HepG2 (cell line): ENCODE measurements around the gene RAB9A. TPM values are rescaled to one million over a fixed set of nuclear protein-coding genes. Genes with fewer than 3 reads are reported as not detected.

Experiments
- ATAC-seq: fragments of 200-7000 bp; cut with Tn5 transposase; 3 replicates; pipeline ENCODE4 v1.9.1; 2020; ENCODE audit warnings: mild to moderate bottlenecking, moderate library complexity
- BruUV-seq: library from RNA; stranded (reverse); fragments of 400-500 nt; replicated peaks from 2 replicates; lab custom pipeline; 2021; lab: Mats Ljungman, UMichigan
- CTCF ChIA-PET: fragments of 300-600 bp; formaldehyde crosslinking; extraction: SDS; loops from one replicate; lab custom pipeline; 2021; ENCODE audit warnings: low total read pairs, inconsistent platforms, low intra/inter-chr PET ratio; lab: Yijun Ruan, JAX
- POLR2A ChIA-PET: fragments of 350-600 bp; sonication (Branson Sonifier 250); formaldehyde crosslinking; loops from one replicate; lab custom pipeline; 2020; ENCODE audit warnings: antibody characterized with exemption, inconsistent platforms; lab: Yijun Ruan, JAX
- DNase-seq: peaks from one replicate; pipeline ENCODE4 v3.0.0-alpha.2; 2015; ENCODE audit warnings: low spot score
- FAIRE-seq: peaks from 3 replicates; lab custom pipeline; 2011; peaks lifted over from hg19 to GRCh38; lab: Jason Lieb, UNC
- H2AFZ ChIP-seq: one replicate; pipeline ENCODE4 v1.6.1; 2011; ENCODE audit warnings: low read length, inconsistent platforms
- H3K27ac ChIP-seq: fragments of 300-600 bp; 3 replicates; pipeline ENCODE4 v1.8.0; 2011; ENCODE audit warnings: mixed run types, mild to moderate bottlenecking, mixed read lengths, low read length, inconsistent platforms; ENCODE audit not compliant: insufficient read depth; ENCODE audit errors: extremely low read length
- H3K27me3 ChIP-seq, 2 experiments: fragments of 200-600 bp in 1 of 2; 2 replicates in 1 of 2; 3 replicates in 1 of 2; pipeline versions ENCODE4 v1.6.0 to v1.8.0; 2011; ENCODE audit warnings: low read length in 2 of 2, mild to moderate bottlenecking in 2 of 2, moderate library complexity in 2 of 2, inconsistent platforms in 1 of 2; ENCODE audit not compliant: insufficient read depth in 2 of 2, control insufficient read depth in 1 of 2
- H3K36me3 ChIP-seq, 2 experiments: fragments of 200-600 bp in 1 of 2; replicated peaks in 1 of 2; 2 replicates in 1 of 2; 3 replicates in 1 of 2; pipeline versions ENCODE4 v1.5.1 to v1.8.0; 2011; ENCODE audit warnings: low read length in 2 of 2, inconsistent platforms in 1 of 2; ENCODE audit not compliant: insufficient read depth in 2 of 2, control insufficient read depth in 1 of 2
- H3K4me1 ChIP-seq: 2 replicates; pipeline ENCODE4 v1.5.1; 2012; ENCODE audit warnings: low read length, inconsistent platforms; ENCODE audit not compliant: insufficient read depth
- H3K4me2 ChIP-seq: 2 replicates; pipeline ENCODE4 v1.6.0; 2011; ENCODE audit warnings: low read depth, low read length, inconsistent platforms
- H3K4me3 ChIP-seq, 3 experiments: fragments of 200-600 bp in 1 of 3; sonication (generic), shearing (Covaris generic) in 1 of 3; replicated peaks in 1 of 3; 2 replicates each; pipeline ENCODE4 v1.5.1; 2011 to 2016; ENCODE audit warnings: low read length in 3 of 3, inconsistent platforms in 2 of 3, low read depth in 2 of 3, mild to moderate bottlenecking in 2 of 3, control low read depth in 1 of 3, mixed read lengths in 1 of 3; ENCODE audit not compliant: insufficient read depth in 1 of 3
- H3K79me2 ChIP-seq: one replicate; pipeline ENCODE4 v1.6.1; 2011; ENCODE audit warnings: low read length, inconsistent platforms; ENCODE audit not compliant: insufficient read depth
- H3K9ac ChIP-seq: 2 replicates; pipeline ENCODE4 v1.6.0; 2011; ENCODE audit warnings: mild to moderate bottlenecking, low read depth, low read length, inconsistent platforms; ENCODE audit not compliant: insufficient read depth
- H3K9me3 ChIP-seq: 2 replicates; pipeline ENCODE4 v1.5.1; 2012; ENCODE audit warnings: mild to moderate bottlenecking, low read length
- H4K20me1 ChIP-seq: 2 replicates; pipeline ENCODE4 v1.6.0; 2011; ENCODE audit warnings: inconsistent platforms, mild to moderate bottlenecking, low read length, moderate library complexity; ENCODE audit not compliant: insufficient read depth
- HNRNPK ChIP-seq: fragments of 200-400 bp; formaldehyde crosslinking; IDR thresholded peaks from 2 replicates; pipeline ENCODE4 v1.6.1; 2018; ENCODE audit warnings: low read length, low read depth, moderate library complexity, mild to moderate bottlenecking; ENCODE audit not compliant: poor library complexity, severe bottlenecking
- JARID2 ChIP-seq: sonication (generic); formaldehyde crosslinking; IDR thresholded peaks from 2 replicates; pipeline ENCODE4 v1.8.1; 2023; ENCODE audit warnings: missing genetic modification reagents, inconsistent platforms; ENCODE audit not compliant: insufficient replicate concordance
- KIAA2018 ChIP-seq: sonication (generic); formaldehyde crosslinking; IDR thresholded peaks from 2 replicates; pipeline ENCODE4 v1.5.0; 2020; ENCODE audit warnings: mild to moderate bottlenecking, missing genetic modification reagents, borderline replicate concordance
- KMT2A ChIP-seq: sonication (generic); formaldehyde crosslinking; IDR thresholded peaks from 2 replicates; pipeline ENCODE4 v1.4.0; 2020; ENCODE audit warnings: missing genetic modification reagents
- NFKBIZ ChIP-seq: IDR thresholded peaks from 2 replicates; pipeline ENCODE4 v1.6.1; 2018; ENCODE audit warnings: missing genetic modification reagents, missing compliant biosample characterization
- SIX1 ChIP-seq: sonication (generic); formaldehyde crosslinking; IDR thresholded peaks from 2 replicates; pipeline ENCODE4 v1.4.0; 2020; ENCODE audit warnings: missing genetic modification reagents, borderline replicate concordance
- SP1 ChIP-seq, 2 experiments: fragments of 450-650 bp in 1 of 2; sonication (generic) in 1 of 2; formaldehyde crosslinking in 1 of 2; IDR thresholded peaks; 2 replicates each; pipeline versions ENCODE4 v1.4.0 to v1.6.1; 2016 to 2020; ENCODE audit warnings: missing genetic modification reagents in 1 of 2
- SRF ChIP-seq: IDR thresholded peaks from 2 replicates; pipeline ENCODE4 v1.6.1; 2011; ENCODE audit warnings: mild to moderate bottlenecking, low read depth, low read length, moderate library complexity
- ZFP90 ChIP-seq: sonication (generic); formaldehyde crosslinking; IDR thresholded peaks from 2 replicates; pipeline ENCODE4 v1.8.0; 2022; ENCODE audit warnings: missing genetic modification reagents, mild to moderate bottlenecking, inconsistent platforms, borderline replicate concordance
- ZMYM3 ChIP-seq: sonication (generic); formaldehyde crosslinking; IDR thresholded peaks from 2 replicates; pipeline ENCODE4 v1.5.1; 2020; ENCODE audit warnings: mild to moderate bottlenecking, missing genetic modification reagents
- ZNF230 ChIP-seq: sonication (generic); formaldehyde crosslinking; IDR thresholded peaks from 2 replicates; pipeline ENCODE4 v1.4.0; 2020; ENCODE audit warnings: mild to moderate bottlenecking, missing genetic modification reagents
- ZNF543 ChIP-seq: sonication (generic); formaldehyde crosslinking; IDR thresholded peaks from 2 replicates; pipeline ENCODE4 v1.4.0; 2020; ENCODE audit warnings: mild to moderate bottlenecking, missing genetic modification reagents
- ZNF563 ChIP-seq: sonication (generic); formaldehyde crosslinking; IDR thresholded peaks from 2 replicates; pipeline ENCODE4 v1.8.0; 2022; ENCODE audit warnings: mild to moderate bottlenecking, moderate library complexity, missing genetic modification reagents
- WGBS: methylation state at CpG from one replicate; pipeline ENCODE4 v1.1.6; 2017; ENCODE audit warnings: low lambda C conversion rate; 5-methylcytosine and 5-hydroxymethylcytosine counted together
- in situ Hi-C: cut with HindIII; loops from 2 replicates; pipeline ENCODE4 v1.10.0; 2017; ENCODE audit warnings: low pct_unique_long_range_greater_than_20kb; ENCODE audit not compliant: extremely low pct_ligation_motif_present
- intact Hi-C: fragments of 100-400 bp; cut with micrococcal nuclease; formaldehyde crosslinking; loops from one replicate; pipeline ENCODE4 v1.10.0; 2022; ENCODE audit not compliant: unreplicated experiment
- polyA plus RNA-seq, 8 experiments: library from polyadenylated mRNA; depleted of rRNA in 3 of 8; stranded (reverse) in 7 of 8; unstranded in 1 of 8; fragments of >200 nt; fragmentation: Illumina TruSeq in 4 of 8; extraction: Trizol in 4 of 8; gene quantifications; 2 replicates each; pipeline versions ENCODE4 v1.2.1 to v1.2.3, GENCODE V29; 2011 to 2016; ENCODE audit warnings: low read depth in 4 of 8, missing spikeins in 1 of 8, mixed read lengths in 1 of 8; ENCODE audit not compliant: insufficient read depth in 1 of 8
- total RNA-seq, 5 experiments: library from RNA; depleted of rRNA; stranded (reverse); fragments of >200 nt; fragmentation: Illumina TruSeq; extraction: Trizol; gene quantifications; 2 replicates each; pipeline ENCODE4 v1.2.3, GENCODE V29; 2016; ENCODE audit warnings: low read depth in 1 of 5
- TF ChIP-seq, protein P1 (sequence below): sonication (generic); formaldehyde crosslinking; IDR thresholded peaks from 2 replicates; pipeline ENCODE4; 2020; ENCODE audit warnings: missing genetic modification reagents, mild to moderate bottlenecking, borderline replicate concordance

Gene RAB9A
- total and polyA plus RNA-seq, 2 of the 13 experiments (the other 11 are each of a cell fraction or from before 2014, with no cell fraction given) = 10.5 to 23.1 TPM

- no peaks in the 10 kb centered on the region for H3K4me1 ChIP-seq
- no peak for ATAC-seq
- H2AFZ ChIP-seq = no peak overlapping the region
- no peak overlapping the region for H3K27ac ChIP-seq
- intact Hi-C loops (no loop called here), in situ Hi-C loops (no loop called here)
- H3K27me3 ChIP-seq = no peaks in the 10 kb centered on the region
- WGBS = 93% methylated on average over 3 of the region's 3 CpGs
- peak; percentile 20 for DNase-seq
- peaks cover 1 to 5% of the 10 kb centered on the region in 2 experiments; a peak in 1 of 5 replicates for H3K36me3 ChIP-seq
- H3K4me3 ChIP-seq = no peak overlapping the region
- H3K9ac ChIP-seq = no peak overlapping the region
- CTCF ChIA-PET = no interaction called here
- H4K20me1 ChIP-seq = no peaks in the 10 kb centered on the region
- no peak overlapping the region for H3K4me2 ChIP-seq
- no peak for FAIRE-seq
- no peaks in the 10 kb centered on the region for H3K79me2 ChIP-seq
- BruUV-seq = no TSS peak
- H3K9me3 ChIP-seq = no peaks in the 10 kb centered on the region
- POLR2A ChIA-PET = no interaction called here
- no peak for TF ChIP-seq KIAA2018
- no peak for TF ChIP-seq NFKBIZ (CRISPR knock-in tag)
- TF ChIP-seq SRF = no peak
- TF ChIP-seq SIX1 (CRISPR knock-in tag) = no peak
- TF ChIP-seq JARID2 (CRISPR knock-in tag) = no peak
- TF ChIP-seq, protein P1, sequence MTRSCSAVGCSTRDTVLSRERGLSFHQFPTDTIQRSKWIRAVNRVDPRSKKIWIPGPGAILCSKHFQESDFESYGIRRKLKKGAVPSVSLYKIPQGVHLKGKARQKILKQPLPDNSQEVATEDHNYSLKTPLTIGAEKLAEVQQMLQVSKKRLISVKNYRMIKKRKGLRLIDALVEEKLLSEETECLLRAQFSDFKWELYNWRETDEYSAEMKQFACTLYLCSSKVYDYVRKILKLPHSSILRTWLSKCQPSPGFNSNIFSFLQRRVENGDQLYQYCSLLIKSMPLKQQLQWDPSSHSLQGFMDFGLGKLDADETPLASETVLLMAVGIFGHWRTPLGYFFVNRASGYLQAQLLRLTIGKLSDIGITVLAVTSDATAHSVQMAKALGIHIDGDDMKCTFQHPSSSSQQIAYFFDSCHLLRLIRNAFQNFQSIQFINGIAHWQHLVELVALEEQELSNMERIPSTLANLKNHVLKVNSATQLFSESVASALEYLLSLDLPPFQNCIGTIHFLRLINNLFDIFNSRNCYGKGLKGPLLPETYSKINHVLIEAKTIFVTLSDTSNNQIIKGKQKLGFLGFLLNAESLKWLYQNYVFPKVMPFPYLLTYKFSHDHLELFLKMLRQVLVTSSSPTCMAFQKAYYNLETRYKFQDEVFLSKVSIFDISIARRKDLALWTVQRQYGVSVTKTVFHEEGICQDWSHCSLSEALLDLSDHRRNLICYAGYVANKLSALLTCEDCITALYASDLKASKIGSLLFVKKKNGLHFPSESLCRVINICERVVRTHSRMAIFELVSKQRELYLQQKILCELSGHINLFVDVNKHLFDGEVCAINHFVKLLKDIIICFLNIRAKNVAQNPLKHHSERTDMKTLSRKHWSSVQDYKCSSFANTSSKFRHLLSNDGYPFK (CRISPR knock-in tag) = no peak
- no peak for TF ChIP-seq ZNF563 (CRISPR knock-in tag)
- no peak for TF ChIP-seq ZNF543 (CRISPR knock-in tag)
- no peak for TF ChIP-seq ZMYM3 (CRISPR knock-in tag)
- no peak for TF ChIP-seq ZFP90
- no peak for TF ChIP-seq ZNF230 (CRISPR knock-in tag)
- no peak for TF ChIP-seq HNRNPK
- TF ChIP-seq SP1 (IDR thresholded peaks at IDR 0.05) = no peak
- TF ChIP-seq SP1 (CRISPR knock-in tag; IDR thresholded peaks at IDR 0.05) = no peak
- TF ChIP-seq KMT2A (CRISPR knock-in tag) = no peak
These were observed 30.4 kb downstream of the RAB9A start for GRCh38 chrX:13719192-13719856.
